CD4-positive, alpha-beta T cell treated with Interleukin-6 for 4 hours (primary cell): ENCODE data around the gene UNC119B.
A peak's percentile ranks its signal among the peaks of the same experiment; 100 is the strongest.

Experiments used
- DNase-seq: peaks from one replicate; pipeline ENCODE4 v3.0.0-alpha.2; 2020; ENCODE audit warnings: mixed read lengths

Gene UNC119B

DNA sequence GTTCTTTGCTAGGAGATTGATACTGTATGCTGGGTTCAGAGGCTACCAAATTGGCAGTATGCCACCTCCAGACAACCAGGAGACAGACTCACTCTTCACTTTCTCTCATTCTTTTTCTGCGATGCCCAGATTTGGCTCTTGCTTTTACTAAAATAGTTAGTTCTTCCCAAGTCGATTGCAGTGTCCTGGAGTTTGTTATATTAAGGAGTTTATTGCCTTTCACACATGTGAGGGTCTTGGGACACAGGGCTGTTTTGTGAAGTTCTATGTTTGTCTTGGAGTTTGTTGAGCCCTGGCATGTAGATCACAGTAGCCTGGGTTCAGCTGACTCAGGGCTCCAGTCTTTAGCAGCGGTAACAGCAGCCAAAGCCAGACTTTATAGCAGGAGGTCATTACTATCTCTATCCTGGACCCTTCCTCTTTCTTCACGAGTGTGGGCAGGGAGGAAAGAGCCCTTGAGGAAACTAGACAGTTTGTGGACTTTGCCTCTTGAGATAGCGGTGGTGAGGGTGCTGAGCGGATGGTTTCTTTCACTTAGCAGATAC, 21.7 kb upstream of the UNC119B start:
- DNase-seq: no peak

DNA sequence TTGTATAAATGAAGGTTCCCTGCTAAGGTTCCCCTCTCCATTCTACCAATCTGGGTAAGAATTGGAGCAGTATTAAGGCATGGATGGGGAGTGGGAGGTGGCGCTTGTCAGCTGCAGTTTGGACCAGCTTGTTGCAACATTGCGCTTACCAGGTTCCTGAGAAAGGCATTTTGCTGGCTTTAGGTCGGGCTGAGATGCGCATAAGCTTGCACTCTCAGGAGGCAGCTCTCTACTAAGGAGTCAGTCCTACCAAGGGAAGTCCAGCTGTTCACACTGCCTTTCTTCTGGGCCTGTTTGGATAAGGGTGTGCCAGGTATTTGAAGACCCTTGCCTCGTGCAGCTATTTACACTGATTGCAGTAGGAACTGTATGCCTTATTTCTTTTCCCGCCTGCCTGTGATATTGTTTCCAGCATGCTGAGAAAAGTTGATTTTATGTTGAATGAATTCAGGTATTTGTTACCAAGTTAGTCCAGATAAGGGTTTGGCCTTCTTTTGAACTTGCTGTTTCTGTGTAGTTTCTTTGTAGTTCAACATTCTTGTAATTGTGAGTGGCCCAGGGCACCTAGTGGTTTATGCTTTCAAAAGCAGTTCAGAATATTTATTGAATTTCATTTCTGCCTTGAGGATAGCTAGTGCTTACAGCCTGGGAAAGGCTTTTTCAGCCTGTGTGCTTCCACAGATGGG, 20.7 kb upstream of the UNC119B start:
- no peak for DNase-seq

DNA sequence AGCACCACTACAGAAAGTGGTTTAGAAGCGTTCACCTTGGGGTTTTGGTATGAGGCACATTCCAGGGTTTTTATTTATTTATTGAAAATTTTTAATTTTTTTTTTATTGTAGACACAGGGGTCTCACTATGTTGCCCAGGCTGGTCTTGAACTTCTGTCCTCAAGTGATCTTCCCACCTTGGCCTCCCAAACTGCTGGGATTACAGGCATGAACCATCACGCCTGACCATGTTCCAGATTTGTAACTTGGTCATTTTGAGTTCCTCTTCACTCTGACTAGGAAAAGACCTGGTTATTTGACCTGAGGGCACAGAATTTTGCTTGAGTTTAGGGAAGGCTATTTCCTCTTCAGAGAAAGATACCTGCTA, 20.2 kb upstream of the UNC119B start:
- no peak for DNase-seq

DNA sequence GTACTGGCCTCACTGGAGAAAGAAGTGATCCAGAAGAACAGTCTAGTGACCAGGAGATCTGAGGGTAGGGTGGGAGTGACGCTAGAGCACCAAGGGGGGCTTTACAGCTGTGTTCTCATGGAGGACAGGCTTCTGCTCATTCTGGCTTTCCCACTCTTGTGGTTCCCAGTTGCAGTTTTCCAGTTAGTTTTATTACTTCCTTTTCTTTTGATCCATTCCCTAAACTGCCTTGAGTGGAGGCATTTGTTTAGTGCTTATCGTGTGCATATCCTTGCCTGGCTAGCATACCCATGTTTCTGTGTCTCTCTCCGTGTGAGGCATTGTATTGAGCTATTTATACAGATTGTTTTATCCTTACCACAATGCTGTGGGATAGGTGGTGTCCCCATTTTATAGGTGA, 19.3 kb upstream of the UNC119B start:
- no peak for DNase-seq

DNA sequence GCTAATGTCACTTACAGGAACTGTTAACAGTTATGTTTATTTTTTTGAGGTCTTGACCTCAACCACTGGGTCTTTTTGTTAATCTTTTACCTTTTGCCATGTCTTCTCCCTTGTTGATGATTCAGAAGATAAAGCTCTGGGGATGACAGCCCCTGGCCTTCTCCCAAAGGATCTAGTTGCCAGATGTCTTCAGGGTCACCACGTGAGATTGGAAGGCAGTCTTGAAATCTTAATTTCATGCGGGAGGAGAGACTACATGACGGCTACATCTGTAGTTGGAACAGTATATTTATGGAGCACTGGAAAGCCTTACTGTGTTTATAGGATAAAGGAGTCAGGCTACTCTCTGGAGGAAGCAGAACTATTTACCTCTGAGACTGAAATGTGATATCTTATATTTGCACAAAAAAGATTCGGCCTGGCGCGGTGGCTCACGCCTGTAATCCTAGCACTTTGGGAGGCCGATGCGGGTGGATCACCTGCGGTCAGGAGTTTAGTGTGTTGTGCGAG, 17.7 kb upstream of the UNC119B start:
- DNase-seq: no peak

DNA sequence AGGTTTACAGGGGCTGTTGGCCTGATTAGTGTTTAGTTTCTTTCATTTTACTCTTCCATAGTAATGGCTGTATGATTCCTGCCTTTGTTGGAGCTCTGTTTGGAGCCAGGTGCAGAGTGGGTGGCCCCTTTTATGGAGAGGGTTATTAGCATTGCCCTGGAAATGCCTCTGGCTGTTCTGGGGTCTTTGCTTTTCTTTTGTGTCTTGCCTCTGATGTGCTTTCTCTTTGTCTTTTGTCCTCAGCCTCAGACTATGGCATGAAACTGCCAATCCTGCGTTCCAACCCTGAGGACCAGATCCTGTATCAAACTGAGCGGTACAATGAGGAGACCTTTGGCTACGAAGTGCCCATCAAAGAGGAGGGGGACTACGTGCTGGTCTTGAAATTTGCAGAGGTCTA, 16.4 kb upstream of the UNC119B start:
- DNase-seq: no peak

DNA sequence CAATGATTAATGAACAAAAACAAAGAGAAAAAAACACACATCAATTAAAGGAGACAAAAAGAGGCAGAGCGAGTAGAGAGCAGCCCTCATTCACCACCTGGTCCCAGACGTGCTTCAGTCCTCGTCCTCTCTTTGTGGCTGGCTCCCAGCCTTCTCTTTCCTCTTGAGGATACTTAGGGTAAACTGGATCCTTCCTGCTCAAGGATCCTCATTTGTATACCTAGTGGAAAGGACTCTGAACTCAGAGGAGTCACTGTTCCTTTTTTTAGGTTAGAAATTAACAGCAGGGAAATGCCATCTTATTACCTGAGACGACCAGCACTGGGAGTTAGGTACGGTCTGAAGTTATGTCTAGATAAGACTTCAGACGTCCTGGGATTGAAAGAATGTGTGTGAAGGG, 13.6 kb upstream of the UNC119B start:
- no peak for DNase-seq

DNA sequence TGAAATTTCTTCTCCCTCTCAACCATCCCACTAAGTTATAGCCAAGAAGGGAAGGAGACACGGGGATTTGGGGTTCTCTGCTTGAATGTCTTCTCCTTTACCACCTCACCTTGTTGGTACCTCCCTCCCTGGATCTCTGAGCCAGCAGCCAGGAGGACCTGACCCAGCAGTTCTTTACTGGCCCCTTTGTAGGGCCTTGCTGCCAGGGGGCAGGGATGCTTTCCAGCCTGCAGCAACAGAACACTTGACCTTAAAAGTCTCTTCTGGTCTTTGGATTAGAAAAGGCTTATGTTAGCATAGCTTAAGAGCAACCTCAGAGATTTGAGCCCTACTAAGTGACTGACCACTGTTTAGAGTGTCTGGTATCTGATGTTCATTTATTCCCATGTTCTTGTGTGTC, 12.9 kb upstream of the UNC119B start:
- no peak for DNase-seq

DNA sequence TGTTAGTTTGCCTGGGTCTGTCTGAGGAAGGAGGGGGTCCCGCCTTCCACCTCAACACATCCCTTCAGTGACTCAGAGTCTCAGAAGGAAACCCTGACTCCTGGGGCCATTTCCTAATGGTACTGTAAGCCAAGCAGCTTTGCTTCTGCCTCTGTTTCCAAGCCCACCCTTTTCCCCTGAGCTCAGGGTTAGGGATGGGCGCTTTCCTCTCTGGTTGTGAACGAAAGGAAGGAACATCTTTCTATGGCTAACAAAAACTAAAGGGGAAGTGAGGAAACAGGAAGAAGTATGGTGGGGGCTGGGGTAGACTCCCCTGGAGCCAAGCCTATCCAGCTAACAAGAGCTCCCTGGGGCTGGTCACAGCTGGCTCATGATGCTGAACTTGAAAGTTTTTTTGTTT, 11.6 kb upstream of the UNC119B start:
- DNase-seq: no peak

DNA sequence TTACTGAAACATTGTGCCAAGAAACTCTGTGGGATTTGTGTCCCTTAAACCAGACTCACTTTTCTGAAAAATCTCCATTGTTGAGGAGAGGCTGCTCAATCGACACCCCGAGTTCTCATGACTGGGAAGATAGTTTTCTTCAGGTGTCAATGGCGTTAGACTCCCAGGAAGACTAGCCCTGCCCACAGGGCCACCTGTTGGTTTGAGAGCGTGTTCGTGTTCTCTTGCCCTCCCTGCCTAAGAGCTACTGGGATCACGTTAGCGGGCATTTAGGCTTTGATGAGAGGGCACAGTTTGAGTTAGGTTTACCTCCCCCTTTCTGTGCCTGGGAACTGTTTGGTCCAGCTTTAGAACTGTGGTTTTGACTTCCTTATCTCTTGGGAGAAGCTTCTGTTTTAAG, 10.7 kb upstream of the UNC119B start:
- no peak for DNase-seq

DNA sequence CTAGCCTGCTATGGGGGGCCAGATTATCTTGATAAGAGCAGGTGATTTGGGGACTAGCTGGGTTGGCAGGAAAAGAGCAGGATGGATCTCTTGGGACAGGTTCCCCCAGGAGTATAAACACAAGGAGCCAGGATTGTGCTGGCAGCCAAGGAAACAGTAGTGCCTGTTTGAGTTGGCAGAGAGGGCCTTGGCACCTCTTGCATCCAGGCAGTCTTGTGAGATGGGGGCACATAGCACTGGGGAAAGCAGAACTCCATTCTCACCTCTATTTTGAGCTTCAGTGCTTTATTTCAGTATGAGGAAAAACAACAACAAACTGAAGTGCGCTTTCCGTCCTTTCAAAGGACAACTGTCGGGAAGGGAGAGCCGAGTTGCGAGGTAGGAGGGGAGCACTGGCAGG, 9.4 kb upstream of the UNC119B start:
- no peak for DNase-seq

DNA sequence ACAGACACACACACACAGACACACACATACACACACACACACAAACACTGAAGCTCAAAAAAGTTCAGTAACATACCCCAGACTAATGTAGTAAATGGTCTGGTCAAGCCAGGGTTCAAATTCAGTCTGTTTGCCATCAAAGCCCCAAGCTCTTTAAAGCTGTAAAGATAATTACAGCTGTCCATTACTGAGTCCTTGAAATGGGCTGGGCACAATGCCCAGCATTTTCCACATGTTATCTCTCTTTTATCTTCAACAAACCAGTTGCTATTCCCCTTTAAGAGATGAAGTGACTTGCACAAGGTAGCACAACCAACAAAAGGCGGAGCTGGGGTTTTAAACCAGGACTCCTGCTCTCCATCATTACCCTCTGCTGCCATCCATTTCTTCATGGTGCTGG, 7.6 kb upstream of the UNC119B start:
- DNase-seq: no peak

DNA sequence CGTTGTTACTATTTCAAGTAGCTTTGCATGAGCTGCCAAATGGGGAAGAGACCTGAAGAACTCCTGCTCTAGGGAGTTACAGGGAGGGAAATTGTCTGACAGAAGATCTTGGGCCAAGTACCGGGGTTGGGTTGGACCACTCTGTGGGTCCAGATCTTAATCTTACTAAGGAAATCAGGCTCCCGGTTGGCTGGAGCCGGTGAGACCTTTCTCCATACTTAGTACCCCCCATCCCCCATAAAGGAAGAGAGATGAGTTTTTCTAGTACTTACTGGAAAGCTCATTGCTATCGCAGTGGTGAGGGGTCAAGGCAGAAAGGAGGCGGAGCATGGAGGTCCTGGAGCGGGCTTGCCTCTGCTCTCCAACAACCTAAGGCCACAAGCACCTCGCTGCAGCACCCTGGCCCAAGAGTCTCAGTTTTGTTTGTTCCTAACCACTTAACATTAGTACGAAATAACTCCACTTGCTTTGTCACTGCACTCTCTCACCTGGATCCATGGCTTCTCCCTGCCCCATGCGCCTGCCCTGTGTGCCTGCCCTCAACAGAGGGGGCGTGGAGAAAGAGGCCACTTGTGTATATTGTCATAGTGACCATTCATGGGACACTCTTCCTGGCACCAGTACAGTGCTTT, 6.8 kb upstream of the UNC119B start:
- DNase-seq: no peak

DNA sequence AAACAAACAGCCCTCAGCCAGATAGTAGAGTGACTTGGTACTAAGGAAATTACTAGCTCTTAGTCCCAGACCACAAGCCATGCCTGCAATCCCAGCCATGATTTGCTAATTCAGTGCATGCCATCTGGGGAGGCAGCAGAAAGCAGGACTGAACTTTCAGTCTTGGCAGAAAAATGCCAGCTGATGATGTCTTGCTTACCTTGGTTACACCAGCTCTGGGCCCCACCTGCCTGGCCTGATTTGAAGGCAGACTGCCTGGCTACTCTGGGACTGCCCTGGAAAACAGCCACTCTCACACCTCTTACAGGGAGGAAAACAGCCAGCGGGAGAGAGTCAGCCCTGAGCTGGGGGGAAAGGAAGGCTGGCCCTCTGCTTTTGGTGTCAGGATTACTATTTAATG, 4.6 kb upstream of the UNC119B start:
- no peak for DNase-seq

DNA sequence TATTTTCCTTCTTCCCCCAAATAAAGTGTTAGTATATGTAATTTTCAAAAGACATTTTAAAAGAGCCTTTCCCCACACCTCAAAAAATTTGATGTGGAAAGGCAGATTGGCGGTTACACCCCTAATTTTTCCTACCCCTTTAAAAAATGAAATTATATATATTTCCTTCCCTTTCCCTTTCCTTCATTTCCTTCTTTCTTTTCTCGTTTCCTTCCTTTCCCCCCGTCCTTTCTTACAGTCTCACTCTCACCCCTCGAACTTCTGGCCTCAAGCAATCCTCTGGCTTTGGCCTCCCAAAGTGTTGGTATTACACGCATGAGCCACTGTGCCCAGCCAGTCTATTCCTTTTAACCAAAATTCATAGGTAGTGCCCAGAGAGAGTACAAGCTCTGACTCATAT, 4.2 kb upstream of the UNC119B start:
- DNase-seq: no peak

DNA sequence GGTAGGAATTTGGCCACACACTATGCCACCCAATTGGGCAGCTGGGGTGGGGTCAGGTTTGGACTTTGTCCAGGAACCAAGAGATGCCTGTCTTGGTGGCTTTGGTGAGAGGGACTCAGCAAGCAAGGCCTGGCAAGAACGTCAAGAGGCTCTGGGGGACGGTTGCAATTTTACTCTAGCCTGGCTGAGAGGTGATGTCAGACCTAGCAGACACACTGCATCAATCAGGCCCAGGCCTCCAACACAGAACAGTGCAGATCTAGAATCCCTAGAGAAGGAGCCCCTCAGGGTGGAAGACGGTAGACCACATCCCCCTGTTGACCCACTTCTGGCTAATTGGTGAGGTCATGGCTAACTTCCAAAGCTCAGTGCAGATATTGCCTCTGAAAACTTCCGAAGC, 1.6 kb upstream of the UNC119B start:
- no peak for DNase-seq

DNA sequence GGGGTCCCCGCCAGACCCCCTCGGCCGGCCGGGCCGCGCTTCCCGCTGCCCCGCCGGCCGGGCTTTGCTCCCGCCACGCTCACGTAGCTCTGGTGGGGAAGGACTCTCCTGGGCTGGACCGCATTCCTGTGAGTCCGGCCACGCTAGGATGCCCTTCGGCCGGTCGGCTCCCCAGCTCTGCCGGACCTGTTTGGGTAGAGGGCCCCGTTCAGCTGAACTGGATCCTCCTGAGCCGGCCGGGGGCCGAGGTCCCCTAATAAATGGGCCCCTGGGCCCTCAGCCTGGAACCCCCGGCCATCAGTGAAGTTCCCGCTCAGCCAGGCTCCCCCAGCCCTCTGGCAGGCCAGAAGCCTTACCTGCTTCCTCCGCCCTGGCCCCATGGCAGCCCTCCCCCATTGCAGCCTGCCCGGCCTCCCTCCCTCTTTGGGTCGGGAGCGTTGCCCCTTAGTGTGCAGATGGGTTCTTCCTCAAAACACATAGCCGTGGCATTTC, 593 bp downstream of the UNC119B start:
- peak; percentile 42 for DNase-seq

DNA sequence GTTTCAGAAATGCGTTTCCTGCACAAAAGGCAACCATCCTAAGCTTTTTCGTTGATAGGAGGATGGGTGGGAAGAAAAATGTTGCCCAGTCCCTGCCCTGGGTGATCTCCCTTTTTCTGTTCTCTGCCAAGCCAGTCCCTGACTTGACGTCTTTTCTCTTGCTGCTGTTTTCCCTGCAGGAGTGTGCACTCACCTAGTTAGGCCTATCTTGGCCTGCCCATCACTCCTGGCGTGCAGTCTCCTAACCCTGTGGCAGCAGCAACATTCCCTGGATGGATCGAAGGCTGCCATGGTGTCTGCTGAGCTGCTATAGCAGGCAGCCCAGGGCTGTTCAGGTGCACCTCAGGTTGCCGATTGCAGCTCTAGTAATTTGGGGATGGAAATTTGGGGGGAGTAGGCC, 1.2 kb downstream of the UNC119B start:
- no peak for DNase-seq

DNA sequence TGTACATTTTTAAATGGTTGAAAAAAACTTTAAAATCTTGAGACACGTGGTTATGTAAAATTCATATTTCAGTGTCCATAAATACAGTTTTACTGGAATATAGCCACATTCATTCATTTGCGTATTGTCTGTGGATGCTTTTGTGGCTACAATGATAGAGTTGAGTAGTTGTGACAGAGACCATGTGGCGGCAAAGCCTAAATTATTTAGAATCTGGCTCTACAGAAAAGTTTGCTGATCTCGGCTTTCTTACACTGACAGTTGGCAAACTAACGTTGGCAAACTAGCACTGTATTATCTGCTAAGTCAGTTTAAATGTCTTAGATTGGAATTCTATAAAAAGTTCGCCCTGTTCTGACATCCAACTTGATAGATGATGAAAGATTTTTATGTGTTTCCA, 2.4 kb downstream of the UNC119B start:
- DNase-seq: no peak

DNA sequence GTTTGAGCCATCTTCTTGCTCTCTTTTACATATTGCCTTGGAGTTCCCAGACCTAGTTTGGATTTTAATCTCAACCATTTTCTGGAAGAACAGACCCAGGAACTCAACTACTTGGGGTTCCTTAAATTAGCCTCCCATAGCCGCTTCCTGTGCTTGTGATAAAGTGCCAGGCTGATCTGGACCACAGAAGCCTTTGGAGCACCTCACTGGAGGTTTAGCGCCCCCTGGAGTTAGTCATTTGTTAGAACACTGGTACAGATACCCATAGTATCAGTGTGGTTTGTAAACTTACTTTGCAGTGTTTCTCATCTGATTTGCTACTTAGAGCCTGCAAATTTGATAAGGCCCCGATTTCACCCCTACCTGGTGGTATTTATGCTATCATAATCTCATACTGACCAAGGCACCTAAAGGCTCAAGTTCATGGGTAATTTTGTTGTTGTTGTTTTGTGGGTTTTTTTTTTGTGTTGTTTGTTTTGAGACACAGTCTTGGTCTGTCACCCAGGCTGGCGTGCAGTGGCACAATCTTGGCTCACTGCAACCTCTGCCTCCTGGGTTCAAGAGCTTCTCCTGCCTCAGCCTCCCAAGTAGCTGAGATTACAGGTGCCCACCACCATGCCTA, 3.7 kb downstream of the UNC119B start:
- peak; percentile 85 for DNase-seq

DNA sequence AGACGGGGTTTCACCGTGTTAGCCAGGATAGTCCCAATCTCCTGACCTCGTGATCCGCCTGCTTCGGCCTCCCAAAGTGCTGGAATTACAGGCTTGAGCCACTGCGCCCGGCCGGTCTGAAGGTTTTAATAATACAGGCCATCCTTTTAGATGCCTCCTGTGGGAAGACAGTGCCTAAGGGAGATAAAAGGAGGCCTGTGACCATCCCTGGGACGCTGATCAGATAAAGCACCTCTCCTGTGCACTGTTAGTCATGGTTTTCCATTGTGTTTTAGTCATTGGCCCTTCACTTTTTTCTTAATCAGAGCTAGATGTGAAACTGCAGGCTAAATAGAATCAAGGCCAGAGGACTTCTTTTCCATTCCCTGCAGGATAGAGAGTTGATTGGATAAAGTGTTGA, 7.8 kb downstream of the UNC119B start:
- no peak for DNase-seq

DNA sequence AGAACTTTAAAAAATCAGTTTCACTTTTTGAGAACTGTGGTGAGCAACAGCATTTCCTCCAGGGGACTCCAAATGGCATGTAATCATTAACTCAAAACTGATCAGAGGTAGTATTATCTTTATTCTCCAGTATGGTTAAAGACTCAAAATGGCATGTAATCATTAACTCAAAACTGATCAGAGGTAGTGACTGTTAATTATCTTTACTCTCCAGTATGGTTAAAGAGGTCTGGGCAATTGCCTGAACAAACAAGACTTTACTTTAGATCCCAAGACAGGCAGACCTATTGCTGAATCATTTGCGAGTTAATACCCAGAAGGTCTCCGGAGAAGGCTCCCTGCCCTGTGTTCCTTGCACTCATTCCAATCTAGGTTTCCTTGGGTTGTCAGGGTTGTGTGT, 8.8 kb downstream of the UNC119B start:
- no peak for DNase-seq

DNA sequence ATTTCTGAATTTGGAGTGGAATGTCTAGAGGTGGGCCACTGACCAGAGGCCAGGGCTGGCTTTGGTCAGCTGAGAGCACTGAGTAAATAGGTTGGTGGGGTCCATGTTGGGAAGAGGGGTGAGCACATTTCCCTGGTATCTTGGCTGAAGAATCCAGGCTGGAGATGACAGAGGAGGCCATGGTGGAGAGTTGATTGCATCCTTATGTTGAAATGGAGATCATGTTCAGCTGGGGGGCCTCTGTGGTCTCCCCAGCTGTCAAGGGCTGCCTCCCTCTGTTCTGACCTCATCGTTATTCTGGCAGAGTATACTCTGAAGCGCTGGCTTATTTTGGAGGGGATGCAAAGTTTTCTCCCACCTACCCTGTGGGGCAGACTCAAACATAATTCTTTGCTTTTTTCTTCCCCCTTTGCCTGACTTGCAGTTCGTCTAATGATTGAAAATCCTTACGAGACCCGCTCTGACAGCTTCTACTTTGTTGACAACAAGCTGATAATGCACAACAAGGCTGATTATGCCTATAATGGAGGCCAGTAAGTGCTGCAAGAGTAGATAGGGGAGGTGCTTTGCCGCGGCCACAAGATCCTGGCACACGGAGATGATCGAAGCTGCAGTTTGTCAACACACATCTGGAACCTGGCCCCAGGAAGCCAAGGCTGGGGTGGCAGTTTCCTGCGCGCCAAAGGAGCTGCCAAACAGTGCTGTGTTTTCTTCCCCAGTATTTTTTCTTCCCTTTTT, 9.4 kb downstream of the UNC119B start:
- no peak for DNase-seq
